PC-3 (cell line): ENCODE data around the gene HOXA10. TPM values are rescaled to one million over a fixed set of nuclear protein-coding genes. Genes with fewer than 3 reads are reported as not detected.

Experiments used
- ATAC-seq: fragments of 200-7000 bp; cut with Tn5 transposase; 2 replicates; pipeline ENCODE4 v1.9.1; 2020; ENCODE audit warnings: mild to moderate bottlenecking, moderate library complexity
- BruUV-seq: library from RNA; stranded (reverse); fragments of 400-500 nt; replicated peaks from 2 replicates; lab custom pipeline; 2021; lab: Mats Ljungman, UMichigan
- CTCF ChIA-PET: fragments of 300-600 bp; sonication (Branson Sonifier 250); formaldehyde crosslinking; loops from one replicate; lab custom pipeline; 2022; ENCODE audit warnings: antibody characterized with exemption; lab: Charles Lee
- POLR2A ChIA-PET: fragments of 300-600 bp; sonication (Branson Sonifier 250); formaldehyde crosslinking; loops from one replicate; lab custom pipeline; 2022; ENCODE audit warnings: antibody characterized with exemption; ENCODE audit not compliant: unreplicated experiment; lab: Charles Lee
- DNase-seq: peaks from one replicate; pipeline ENCODE4 v3.0.0-alpha.2; 2015
- H2AFZ ChIP-seq: fragments of 300-600 bp; sonication (generic); 2 replicates; pipeline ENCODE4 v1.6.0; 2016; ENCODE audit warnings: antibody characterized with exemption, low read length
- H3F3A ChIP-seq: fragments of 300-600 bp; sonication (generic); one replicate; pipeline ENCODE4 v1.6.0; 2017; ENCODE audit warnings: antibody characterized with exemption, low read length, control low read depth, mild to moderate bottlenecking; ENCODE audit not compliant: unreplicated experiment
- H3K27ac ChIP-seq: fragments of 300-600 bp; sonication (generic); 2 replicates; pipeline ENCODE4 v1.5.1; 2016; ENCODE audit warnings: mild to moderate bottlenecking, low read length
- H3K27me3 ChIP-seq: fragments of 300-600 bp; sonication (generic); 2 replicates; pipeline ENCODE4 v1.6.1; 2016; ENCODE audit warnings: low read length, mixed read lengths
- H3K36me3 ChIP-seq: fragments of 300-600 bp; sonication (generic); 2 replicates; pipeline ENCODE4 v1.6.1; 2016; ENCODE audit warnings: low read depth, mixed run types, low read length, mixed read lengths
- H3K4me1 ChIP-seq: fragments of 300-600 bp; sonication (generic); 2 replicates; pipeline ENCODE4 v1.5.1; 2016; ENCODE audit warnings: low read length; ENCODE audit not compliant: insufficient read depth
- H3K4me2 ChIP-seq: fragments of 300-600 bp; sonication (generic); 2 replicates; pipeline ENCODE4 v1.6.0; 2016; ENCODE audit warnings: low read length
- H3K4me3 ChIP-seq: fragments of 300-600 bp; sonication (generic); 2 replicates; pipeline ENCODE4 v1.5.1; 2016; ENCODE audit warnings: mild to moderate bottlenecking, low read length, mixed read lengths
- H3K79me2 ChIP-seq: fragments of 300-600 bp; sonication (generic); 2 replicates; pipeline ENCODE4 v1.6.1; 2017; ENCODE audit warnings: low read length, mixed read lengths
- H3K9ac ChIP-seq: fragments of 300-600 bp; sonication (generic); 2 replicates; pipeline ENCODE4 v1.6.0; 2016; ENCODE audit warnings: mild to moderate bottlenecking, low read length
- H3K9me2 ChIP-seq: fragments of 300-600 bp; sonication (generic); replicated peaks from 2 replicates; pipeline ENCODE4 v1.6.1; 2016; ENCODE audit warnings: mixed run types, low read length, mixed read lengths
- H3K9me3 ChIP-seq: fragments of 300-600 bp; sonication (generic); 2 replicates; pipeline ENCODE4 v1.6.1; 2016; ENCODE audit warnings: low read length, mixed read lengths
- H4K20me1 ChIP-seq: fragments of 300-600 bp; sonication (generic); 2 replicates; pipeline ENCODE4 v1.6.1; 2016; ENCODE audit warnings: low read length, mixed read lengths
- CTCF ChIP-seq: fragments of 300-600 bp; sonication (generic); conservative IDR thresholded peaks from 2 replicates; pipeline ENCODE4 v1.5.1; 2017; ENCODE audit warnings: antibody characterized with exemption, low read depth, mild to moderate bottlenecking, low read length
- EZH2 ChIP-seq: fragments of 300-600 bp; sonication (generic); IDR thresholded peaks from one replicate; pipeline ENCODE4 v1.6.1; 2017; ENCODE audit warnings: antibody characterized with exemption, mild to moderate bottlenecking, low read length; ENCODE audit not compliant: unreplicated experiment
- EZH2phosphoT487 ChIP-seq: fragments of 300-600 bp; sonication (generic); IDR thresholded peaks from 2 replicates; pipeline ENCODE4 v1.6.1; 2018; ENCODE audit warnings: mild to moderate bottlenecking, antibody characterized with exemption, low read length, borderline replicate concordance
- intact Hi-C: fragments of 100-400 bp; cut with micrococcal nuclease; formaldehyde crosslinking; loops from 2 replicates; pipeline ENCODE4 v1.9.0; 2023
- total RNA-seq: library from RNA; depleted of rRNA; stranded (reverse); fragments of >200 nt; gene quantifications from 2 replicates; pipeline ENCODE4 v1.2.3, GENCODE V29; 2014

Gene HOXA10
- total RNA-seq, 1 experiment from 2014 or later, result 46.1 TPM

DNA sequence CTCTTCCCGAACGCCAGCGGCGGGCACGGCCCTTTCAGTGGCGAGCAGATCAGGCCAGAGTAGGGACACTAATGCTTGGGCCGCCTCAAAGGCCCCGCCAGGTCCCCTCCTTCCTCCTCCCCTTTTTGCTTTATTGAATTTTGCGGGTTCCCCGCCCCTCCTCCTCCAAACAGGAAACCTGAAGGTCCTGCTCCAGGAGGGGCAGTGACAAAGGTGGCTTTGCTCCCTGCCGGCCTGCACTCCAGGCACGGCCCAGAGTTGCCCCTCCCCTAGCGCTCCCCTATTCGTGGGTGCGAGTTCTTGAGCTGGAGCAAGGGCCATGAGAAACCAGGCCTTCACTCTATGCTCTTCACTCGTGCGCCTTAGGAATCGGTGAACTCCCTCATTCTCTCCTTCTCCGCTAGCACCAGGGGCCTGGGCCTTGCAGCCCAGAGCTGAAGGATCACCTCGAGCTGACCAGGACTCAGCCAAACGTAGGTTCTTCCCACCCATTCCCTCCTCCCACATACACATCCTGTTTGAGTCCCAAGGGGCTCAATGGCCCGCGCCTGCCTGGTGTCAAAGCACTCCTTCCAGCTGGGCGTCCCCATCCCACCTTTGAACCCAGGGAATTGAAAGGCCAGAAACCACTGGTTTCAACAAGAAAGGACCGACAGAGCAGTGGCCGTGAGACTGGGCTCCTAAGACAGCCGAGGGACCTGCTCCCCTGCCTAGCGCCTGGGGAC is 25.9 kb downstream of the HOXA10 start:
- H3K9ac ChIP-seq, result peak overlapping the region; percentile 73
- POLR2A ChIA-PET, result interaction anchor here (0.6 to 1.4 kb wide), 5 partner anchors 14 to 52 kb away, joined by 3 to 12 read pairs (median 4); no protein-coding TSS in a partner anchor
- no peak for TF ChIP-seq CTCF
- TF ChIP-seq EZH2, result no peak
- no peak for TF ChIP-seq EZH2phosphoT487
- H2AFZ ChIP-seq, result peak overlapping the region; percentile 73
- no peaks in the 10 kb centered on the region for H3K27me3 ChIP-seq
- H3K4me3 ChIP-seq, result peak overlapping the region; percentile 78
- H3F3A ChIP-seq, result no peaks in the 10 kb centered on the region
- peaks cover 28% of the 10 kb centered on the region for H3K4me1 ChIP-seq
- BruUV-seq, result no TSS peak
- no peaks in the 10 kb centered on the region for H3K9me2 ChIP-seq
- peaks cover 70% of the 10 kb centered on the region for H3K79me2 ChIP-seq
- DNase-seq, result peak; percentile 72
- H3K9me3 ChIP-seq, result no peaks in the 10 kb centered on the region
- peak; percentile 31 for ATAC-seq
- intact Hi-C loops, result loop anchor here (2.0 kb wide), 1 partner anchor 17 kb away; the partner anchor contains the start of gene HOXA9
- CTCF ChIA-PET, result interaction anchor here (0.6 to 1.1 kb wide), 2 partner anchors 9 to 17 kb away, joined by 3 read pairs; partner anchors contain the start of gene HOXA4
- peaks cover 13% of the 10 kb centered on the region; the same call in 1 of the 2 replicates for H3K36me3 ChIP-seq
- H3K4me2 ChIP-seq, result peak overlapping the region; percentile 92
- no peaks in the 10 kb centered on the region for H4K20me1 ChIP-seq
- H3K27ac ChIP-seq, result peak overlapping the region; percentile 84

GRCh38 chr7:27147199-27148030 is 26.7 kb downstream of the HOXA10 start, which contains the start of gene HOXA6:
Gene HOXA6 (minus strand): TSS chr7:27147774. CDS start chr7:27147749, 25 bp downstream.
- POLR2A ChIA-PET, result interaction anchor here (0.6 to 1.1 kb wide), 4 partner anchors 22 to 772 kb away, joined by 3 to 5 read pairs (median 4); no protein-coding TSS in a partner anchor
- peak within 1 kb of the TSS; percentile 78 for H3K4me3 ChIP-seq
- H3F3A ChIP-seq, result no peaks in the 10 kb centered on the region
- H3K79me2 ChIP-seq, result peaks cover 63% of the 10 kb centered on the region
- peak within 1 kb of the TSS; percentile 73 for H2AFZ ChIP-seq
- H3K9me2 ChIP-seq, result no peaks in the 10 kb centered on the region
- no peaks in the 10 kb centered on the region for H3K9me3 ChIP-seq
- DNase-seq (peak; percentile 74), ATAC-seq (peak; percentile 1; the same call in 1 of the 2 replicates)
- H4K20me1 ChIP-seq, result no peaks in the 10 kb centered on the region
- TF ChIP-seq EZH2 (no peak), CTCF (no peak), EZH2phosphoT487 (no peak)
- H3K4me1 ChIP-seq, result peaks cover 21% of the 10 kb centered on the region
- H3K36me3 ChIP-seq, result peaks cover 13% of the 10 kb centered on the region; the same call in 1 of the 2 replicates
- BruUV-seq, result no TSS peak
- intact Hi-C loops, result loop anchor here (2.0 kb wide), 1 partner anchor 17 kb away; the partner anchor contains the start of gene HOXA9
- CTCF ChIA-PET, result no interaction called here
- H3K9ac ChIP-seq, result peak within 1 kb of the TSS; percentile 73
- peak within 1 kb of the TSS; percentile 84 for H3K27ac ChIP-seq
- peak within 1 kb of the TSS; percentile 92 for H3K4me2 ChIP-seq
- H3K27me3 ChIP-seq, result no peaks in the 10 kb centered on the region
